K562 (cell line): ENCODE results near the gene LGI4. TPM values are rescaled to one million over a fixed set of nuclear protein-coding genes. Genes with fewer than 3 reads are reported as not detected.

Source experiments
- ATAC-seq: fragments of 200-7000 bp; cut with Tn5 transposase; 3 replicates; pipeline ENCODE4 v1.9.1; 2020; ENCODE audit warnings: moderate library complexity
- BruUV-seq: library from RNA; stranded (reverse); fragments of 400-500 nt; replicated peaks from 2 replicates; lab custom pipeline; 2021; lab: Mats Ljungman, UMichigan
- CTCF ChIA-PET: fragments of 300-600 bp; formaldehyde crosslinking; extraction: SDS; loops from one replicate; lab custom pipeline; 2021; ENCODE audit warnings: low intra/inter-chr PET ratio; lab: Yijun Ruan, JAX
- POLR2A ChIA-PET: fragments of 300-600, 350-650 bp; sonication (Branson Sonifier 250); formaldehyde crosslinking; extraction: SDS; loops from one replicate; lab custom pipeline; 2021; ENCODE audit warnings: antibody characterized with exemption, inconsistent platforms; lab: Yijun Ruan, JAX
- DNase-seq, 4 experiments: peaks; one replicate each; pipeline versions ENCODE4 v3.0.0 to v3.0.0-alpha.2; 2011 to 2018; ENCODE audit warnings: low spot score in 3 of 4, mixed read lengths in 3 of 4; ENCODE audit errors: extremely low read depth in 1 of 4
- FAIRE-seq: peaks from 2 replicates; lab custom pipeline; 2011; peaks lifted over from hg19 to GRCh38; lab: Jason Lieb, UNC
- H2AFZ ChIP-seq: 2 replicates; pipeline ENCODE4 v1.6.0; 2011; ENCODE audit warnings: low read depth, low read length, control low read depth, inconsistent platforms
- H3K27ac ChIP-seq: fragments of 200-600 bp; 3 replicates; pipeline ENCODE4 v1.8.0; 2011; ENCODE audit warnings: low read depth, mild to moderate bottlenecking, control low read depth, inconsistent platforms, low read length, moderate library complexity, mixed read lengths; ENCODE audit errors: extremely low read depth
- H3K27me3 ChIP-seq, 2 experiments: fragments of 300-600 bp in 1 of 2; 2 replicates in 1 of 2; 3 replicates in 1 of 2; pipeline versions ENCODE4 v1.6.0 to v1.8.0; 2011; ENCODE audit warnings: inconsistent platforms in 2 of 2, low read length in 2 of 2, mild to moderate bottlenecking in 1 of 2, mixed read lengths in 1 of 2, moderate library complexity in 1 of 2; ENCODE audit not compliant: control insufficient read depth in 2 of 2, insufficient read depth in 2 of 2
- H3K36me3 ChIP-seq: fragments of 300-600 bp; 3 replicates; pipeline ENCODE4 v1.8.0; 2011; ENCODE audit warnings: mild to moderate bottlenecking, low read length, inconsistent platforms; ENCODE audit not compliant: control insufficient read depth, insufficient read depth
- H3K4me1 ChIP-seq, 2 experiments: fragments of 200-600 bp in 1 of 2; replicated peaks in 1 of 2; 2 replicates in 1 of 2; 3 replicates in 1 of 2; pipeline versions ENCODE4 v1.5.1 to v1.8.0; 2011; ENCODE audit warnings: inconsistent platforms in 2 of 2, low read length in 2 of 2, mild to moderate bottlenecking in 1 of 2, mixed read lengths in 1 of 2, moderate library complexity in 1 of 2; ENCODE audit not compliant: control insufficient read depth in 2 of 2, insufficient read depth in 2 of 2
- H3K4me2 ChIP-seq: 2 replicates; pipeline ENCODE4 v1.6.1; 2011; ENCODE audit warnings: low read length, control low read depth, inconsistent platforms, mixed read lengths; ENCODE audit not compliant: insufficient read depth
- H3K4me3 ChIP-seq: fragments of 200-600 bp; sonication (generic), shearing (Covaris generic); 2 replicates; pipeline ENCODE4 v1.5.1; 2016; ENCODE audit warnings: control low read depth, inconsistent platforms
- H3K79me2 ChIP-seq: fragments of 200-600 bp; 3 replicates; pipeline ENCODE4 v1.8.0; 2011; ENCODE audit warnings: low read length, inconsistent platforms; ENCODE audit not compliant: control insufficient read depth, insufficient read depth
- H3K9ac ChIP-seq, 2 experiments: 2 replicates each; pipeline versions ENCODE4 v1.6.0 to v1.6.1; 2011; ENCODE audit warnings: low read depth in 2 of 2, low read length in 2 of 2, control low read depth in 1 of 2, inconsistent platforms in 1 of 2, mild to moderate bottlenecking in 1 of 2, mixed read lengths in 1 of 2; ENCODE audit not compliant: insufficient read depth in 1 of 2
- H3K9me1 ChIP-seq: one replicate; pipeline ENCODE4 v1.6.0; 2011; ENCODE audit warnings: inconsistent platforms, mild to moderate bottlenecking, low read length, moderate library complexity; ENCODE audit not compliant: control insufficient read depth, insufficient read depth
- H3K9me3 ChIP-seq: replicated peaks from 2 replicates; pipeline ENCODE4 v1.5.1; 2011; ENCODE audit warnings: low read depth, low read length, inconsistent platforms; ENCODE audit not compliant: control insufficient read depth, insufficient read depth
- H4K20me1 ChIP-seq: replicated peaks from 2 replicates; pipeline ENCODE4 v1.6.1; 2011; ENCODE audit warnings: low read length, inconsistent platforms, mixed read lengths; ENCODE audit not compliant: control insufficient read depth, insufficient read depth
- FOSL1 ChIP-seq: fragments of 200-800 bp; sonication (Bioruptor generic); conservative IDR thresholded peaks from 2 replicates; pipeline ENCODE4 v1.6.1; 2016; ENCODE audit warnings: missing genetic modification characterization, missing compliant biosample characterization
- KDM2B ChIP-seq: fragments of 250-450 bp; sonication (Bioruptor Pico); IDR thresholded peaks from 2 replicates; pipeline ENCODE4 v1.8.0; 2021; ENCODE audit warnings: mild to moderate bottlenecking, moderate library complexity
- KDM5B ChIP-seq: fragments of 200-600 bp; sonication (generic); IDR thresholded peaks from 2 replicates; pipeline ENCODE4 v1.6.1; 2012; ENCODE audit warnings: low read depth, mild to moderate bottlenecking, moderate library complexity, low read length, control low read depth, inconsistent platforms; ENCODE audit not compliant: insufficient replicate concordance
- KLF1 ChIP-seq: fragments of 450-650 bp; IDR thresholded peaks from 2 replicates; pipeline ENCODE4 v1.6.1; 2016; ENCODE audit warnings: missing genetic modification characterization, missing compliant biosample characterization
- NKRF ChIP-seq: fragments of 450-650 bp; IDR thresholded peaks from 2 replicates; pipeline ENCODE4 v1.6.1; 2016; ENCODE audit warnings: borderline replicate concordance
- PTBP1 ChIP-seq: fragments of 200-400 bp; formaldehyde crosslinking; IDR thresholded peaks from 2 replicates; pipeline ENCODE4 v1.6.1; 2017; ENCODE audit warnings: low read depth, low read length
- THRAP3 ChIP-seq: fragments of 450-650 bp; IDR thresholded peaks from 2 replicates; pipeline ENCODE4 v1.6.1; 2016; ENCODE audit warnings: mild to moderate bottlenecking, inconsistent platforms, borderline replicate concordance
- ZC3H4 ChIP-seq: sonication (generic); formaldehyde crosslinking; IDR thresholded peaks from 2 replicates; pipeline ENCODE4 v1.9.0; 2021; ENCODE audit warnings: missing genetic modification reagents, borderline replicate concordance
- ZNF561 ChIP-seq: fragments of 450-650 bp; formaldehyde crosslinking; conservative IDR thresholded peaks from 2 replicates; pipeline ENCODE4 v1.4.0; 2020; ENCODE audit warnings: mild to moderate bottlenecking, moderate library complexity
- WGBS: fragments of 100-300 bp; shearing (Covaris generic); methylation state at CpG from one replicate; pipeline ENCODE4 v1.1.6; 2016; ENCODE audit warnings: low coverage, mixed read lengths; ENCODE audit not compliant: insufficient coverage; ENCODE audit errors: missing lambda C conversion rate; 5-methylcytosine and 5-hydroxymethylcytosine counted together
- in situ Hi-C: fragments of 300-500 bp; cut with MboI; formaldehyde crosslinking; loops from 4 replicates; pipeline ENCODE4 v1.15.0; 2018; ENCODE audit warnings: inconsistent platforms, mixed read lengths
- intact Hi-C: fragments of 100-400 bp; cut with micrococcal nuclease; formaldehyde crosslinking; loops from 2 replicates; pipeline ENCODE4 v1.14.2; 2022
- polyA plus RNA-seq, 8 experiments: library from polyadenylated mRNA; depleted of rRNA in 4 of 8; stranded (reverse) in 5 of 8; unstranded in 3 of 8; fragments of >200 nt; fragmentation: Nextera tagmentation in 2 of 8; fragmentation: Illumina TruSeq in 1 of 8; extraction: Ambion mirVana in 2 of 8; extraction: Trizol in 1 of 8; gene quantifications; 2 replicates each; pipeline versions ENCODE4 v1.2.1 to v1.2.3, GENCODE V29; 2011 to 2014; ENCODE audit warnings: inconsistent platforms in 1 of 8, missing spikeins in 1 of 8
- total RNA-seq, 7 experiments: library from RNA; depleted of rRNA in 6 of 7; stranded (reverse); fragments of >200 nt in 6 of 7; fragmentation: Illumina TruSeq in 2 of 7; extraction: Trizol in 2 of 7; gene quantifications; 2 replicates each; pipeline versions ENCODE4 v1.2.1 to v1.2.3, GENCODE V29; 2011 to 2021; ENCODE audit warnings: low replicate concordance in 1 of 7
- TF ChIP-seq, protein P1 (sequence below): fragments of 450-650 bp; IDR thresholded peaks from 2 replicates; pipeline ENCODE4 v1.6.1; 2014; ENCODE audit warnings: low read depth, mild to moderate bottlenecking, moderate library complexity, borderline replicate concordance

The LGI4 gene
- total and polyA plus RNA-seq, 9 of the 15 experiments (the other 6 are each of a cell fraction or from before 2014, with no cell fraction given): 0.14 to 0.30 (median 0.24) TPM; not detected in 4

GRCh38 chr19:35141837-35142605, 7.2 kb upstream of the LGI4 start (continued):
- 0 out of 2 replicates have a peak, but pooled peaks have one; percentile 0 for TF ChIP-seq PTBP1
- no peak for TF ChIP-seq KDM5B
- no peak for TF ChIP-seq FOSL1 (tag)
- TF ChIP-seq THRAP3: no peak
- TF ChIP-seq ZC3H4 (CRISPR knock-in tag): no peak

- CTCF ChIA-PET: interaction anchor here (0.6 kb wide), 1 partner anchor 10 kb away, joined by 3 read pairs; no protein-coding TSS in a partner anchor
- intact Hi-C loops: loop anchor here (5.0 kb wide), 1 partner anchor 126 kb away; the partner anchor contains the start of gene USF2
- TF ChIP-seq KLF1 (tag): no peak
- no peak for TF ChIP-seq NKRF
- TF ChIP-seq, protein P1, sequence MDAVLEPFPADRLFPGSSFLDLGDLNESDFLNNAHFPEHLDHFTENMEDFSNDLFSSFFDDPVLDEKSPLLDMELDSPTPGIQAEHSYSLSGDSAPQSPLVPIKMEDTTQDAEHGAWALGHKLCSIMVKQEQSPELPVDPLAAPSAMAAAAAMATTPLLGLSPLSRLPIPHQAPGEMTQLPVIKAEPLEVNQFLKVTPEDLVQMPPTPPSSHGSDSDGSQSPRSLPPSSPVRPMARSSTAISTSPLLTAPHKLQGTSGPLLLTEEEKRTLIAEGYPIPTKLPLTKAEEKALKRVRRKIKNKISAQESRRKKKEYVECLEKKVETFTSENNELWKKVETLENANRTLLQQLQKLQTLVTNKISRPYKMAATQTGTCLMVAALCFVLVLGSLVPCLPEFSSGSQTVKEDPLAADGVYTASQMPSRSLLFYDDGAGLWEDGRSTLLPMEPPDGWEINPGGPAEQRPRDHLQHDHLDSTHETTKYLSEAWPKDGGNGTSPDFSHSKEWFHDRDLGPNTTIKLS: no peak
- no peak for TF ChIP-seq ZNF561
- TF ChIP-seq KDM2B: no peak
Observed at GRCh38 chr19:35140962-35141836, 6.3 kb upstream of the LGI4 start.

More at GRCh38 chr19:35140962-35141836, 6.3 kb upstream of the LGI4 start:
- peak overlapping the region; percentile 14; the same call in 1 of the 3 replicates for H3K27ac ChIP-seq
- peak overlapping the region; percentile 22; the same call in 1 of the 2 replicates for H3K4me3 ChIP-seq
- H3K4me1 ChIP-seq: peaks cover 13 to 59% of the 10 kb centered on the region in 2 experiments
- in situ Hi-C loops: no loop called here
- no peaks in the 10 kb centered on the region for H3K9me3 ChIP-seq
- no peaks in the 10 kb centered on the region; a peak in 2 of 5 replicates for H3K27me3 ChIP-seq
- H3K79me2 ChIP-seq: no peaks in the 10 kb centered on the region
- H3K36me3 ChIP-seq: no peaks in the 10 kb centered on the region
- no TSS peak for BruUV-seq
- no peaks in the 10 kb centered on the region for H3K9me1 ChIP-seq
- H4K20me1 ChIP-seq: peaks cover 12% of the 10 kb centered on the region
- POLR2A ChIA-PET: interaction anchor here (0.6 to 1.3 kb wide), 12 partner anchors 10 to 109 kb away, joined by 3 to 7 read pairs (median 3); no protein-coding TSS in a partner anchor
- peak overlapping the region; percentile 95 for H2AFZ ChIP-seq
- DNase-seq (peak; percentile 93 to 100 (median 100)), ATAC-seq (peak; percentile 89), FAIRE-seq (peak; percentile 88)
- peak overlapping the region in 1 of 2 experiments; percentile 87; a peak in 2 of 4 replicates for H3K9ac ChIP-seq
- peak overlapping the region; percentile 78 for H3K4me2 ChIP-seq
- WGBS: 0% methylated on average over 25 of the region's 48 CpGs
